HG03520 (cell line): ENCODE measurements around the gene CACNA2D3.

Experiments used
- ATAC-seq: cut with Tn5 transposase; IDR thresholded peaks from one replicate; pipeline ENCODE4 v1.9.1; 2021; ENCODE audit warnings: mild to moderate bottlenecking, moderate library complexity; ENCODE audit not compliant: unreplicated experiment

CACNA2D3 gene

GRCh38 chr3:54324103-54324502 lies 201.8 kb downstream of the CACNA2D3 start:
- no peak for ATAC-seq

DNA sequence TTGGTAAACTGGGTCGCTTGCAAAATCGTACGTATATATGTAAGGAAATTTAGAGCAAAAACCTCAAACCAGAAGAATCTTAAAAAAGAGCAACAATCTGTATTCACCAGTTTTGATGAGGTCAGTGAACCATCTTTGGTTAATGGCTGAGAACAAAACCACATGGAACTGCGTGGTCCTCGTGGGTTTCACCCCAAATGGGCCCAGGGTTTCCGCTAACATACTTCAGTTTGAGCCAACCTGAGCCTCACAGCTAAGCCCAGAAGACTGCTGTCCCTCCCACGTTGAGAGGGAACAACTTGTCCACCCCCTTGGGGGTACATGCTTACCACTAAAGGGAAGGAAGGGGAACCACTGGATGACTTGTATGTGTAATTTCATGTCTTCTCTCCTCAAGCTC lies 204.6 kb downstream of the CACNA2D3 start:
- ATAC-seq = no peak

- ATAC-seq = no peak
Measured at GRCh38 chr3:54331341-54331740, 209.0 kb downstream of the CACNA2D3 start.

DNA sequence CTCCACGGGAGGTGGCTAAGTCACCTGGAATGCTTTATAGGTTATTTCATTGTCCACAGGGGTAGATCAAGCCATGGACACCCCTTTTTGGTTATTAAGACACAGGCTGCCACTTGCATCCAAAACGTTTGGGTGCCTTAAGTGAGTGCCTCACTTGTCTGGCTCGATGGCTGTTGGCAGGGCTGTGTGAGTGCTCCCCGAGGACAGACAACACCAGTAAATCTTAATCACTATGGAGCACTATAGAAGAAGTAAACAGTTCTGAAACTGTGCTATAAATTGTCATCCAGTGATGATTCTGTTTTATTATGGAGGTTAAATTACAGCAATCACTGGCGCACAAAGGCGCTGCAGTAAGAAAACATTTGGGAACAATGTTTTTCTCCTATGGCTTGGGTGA lies 215.5 kb downstream of the CACNA2D3 start:
- ATAC-seq = no peak

GRCh38 chr3:54339608-54340007 lies 217.3 kb downstream of the CACNA2D3 start:
- ATAC-seq = no peak

DNA sequence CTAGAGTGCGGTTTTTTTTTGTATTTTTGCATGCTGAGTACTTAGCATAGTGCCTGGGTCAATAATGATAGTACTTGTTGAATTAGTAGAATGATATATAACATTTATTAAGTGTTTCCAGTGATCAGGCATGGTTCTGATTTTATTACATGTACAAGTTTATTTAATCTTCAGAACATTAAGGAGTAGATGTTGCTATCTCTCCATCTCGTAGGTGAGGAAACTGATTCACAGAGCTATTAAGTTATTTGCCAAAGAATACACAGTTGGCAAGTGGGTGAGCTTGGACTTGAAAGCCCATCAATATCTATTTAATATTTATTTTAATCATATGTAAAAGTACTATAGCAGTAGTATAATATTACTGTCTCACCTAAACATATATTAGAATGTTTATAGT lies 219.5 kb downstream of the CACNA2D3 start:
- no peak for ATAC-seq

DNA sequence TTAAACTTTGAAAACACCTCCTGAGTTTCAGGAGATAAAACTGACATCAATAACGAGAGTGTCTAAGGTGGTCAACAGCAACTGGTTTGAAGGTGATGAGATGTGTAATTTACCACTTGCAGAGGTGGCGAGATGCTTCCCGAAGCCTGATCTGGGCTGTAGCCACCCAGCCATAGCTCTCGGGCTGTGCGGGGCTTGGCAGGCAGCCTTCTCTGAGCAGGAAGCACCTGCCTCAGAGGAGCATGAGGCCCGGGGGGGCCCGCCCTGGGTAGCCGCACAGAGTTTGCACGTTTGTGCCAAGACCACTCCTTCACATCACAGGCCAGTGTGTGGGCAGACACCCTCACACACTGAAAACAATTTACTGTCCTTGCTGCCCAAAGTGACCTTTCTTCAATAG lies 220.3 kb downstream of the CACNA2D3 start:
- ATAC-seq = no peak

- ATAC-seq = no peak
Measured at GRCh38 chr3:54343495-54343894, 221.1 kb downstream of the CACNA2D3 start.

- no peak for ATAC-seq
Measured at GRCh38 chr3:54344601-54345231, 222.4 kb downstream of the CACNA2D3 start.

- no peak for ATAC-seq
Measured at GRCh38 chr3:54345847-54346375, 223.6 kb downstream of the CACNA2D3 start.

GRCh38 chr3:54347060-54347459 lies 224.7 kb downstream of the CACNA2D3 start:
- no peak for ATAC-seq

- ATAC-seq = no peak
Measured at GRCh38 chr3:54347933-54348332, 225.6 kb downstream of the CACNA2D3 start.

DNA sequence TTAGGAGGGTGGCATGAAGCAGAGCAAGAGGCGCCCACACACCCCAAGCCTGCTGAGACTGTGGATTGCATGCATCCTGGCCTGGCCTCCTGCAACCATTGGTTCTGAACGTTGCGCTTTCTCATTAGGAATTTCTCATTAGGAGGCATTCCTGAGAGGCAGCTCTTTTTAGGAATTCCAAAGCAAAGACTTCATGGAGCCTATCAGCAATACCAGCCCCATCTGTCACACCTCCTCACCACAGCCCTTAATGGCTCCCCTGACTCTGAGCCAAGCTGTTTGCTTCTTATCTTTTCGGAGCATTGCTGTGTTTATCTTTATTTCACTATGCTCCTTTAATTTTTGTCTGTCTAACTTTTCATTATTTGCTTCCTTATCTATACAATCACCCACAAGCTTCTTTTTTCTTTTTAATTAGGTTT lies 226.9 kb downstream of the CACNA2D3 start:
- ATAC-seq = no peak

DNA sequence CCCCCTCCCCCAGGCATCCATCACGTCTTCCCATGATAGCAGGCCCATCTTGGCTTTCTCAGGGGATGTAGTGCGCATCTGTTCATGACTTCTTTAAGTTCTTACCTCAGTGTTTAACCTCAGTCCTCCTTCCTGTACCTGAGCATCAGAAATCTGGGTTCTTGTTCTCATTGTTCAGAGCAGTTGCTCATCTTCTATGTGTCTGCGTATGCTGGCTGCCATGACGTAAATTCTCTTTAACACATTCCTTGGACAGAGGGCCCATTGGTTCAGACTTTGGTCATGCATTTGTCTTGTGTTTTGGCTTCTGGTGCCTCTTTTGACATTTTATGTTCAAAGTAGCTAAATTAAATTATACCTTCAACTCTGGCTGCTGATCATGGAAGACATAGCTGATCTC lies 227.3 kb downstream of the CACNA2D3 start:
- ATAC-seq = no peak

GRCh38 chr3:54353546-54353945 lies 231.2 kb downstream of the CACNA2D3 start:
- no peak for ATAC-seq

- no peak for ATAC-seq
Measured at GRCh38 chr3:54353946-54354345, 231.6 kb downstream of the CACNA2D3 start.

GRCh38 chr3:54355800-54356199 lies 233.4 kb downstream of the CACNA2D3 start:
- ATAC-seq = no peak

GRCh38 chr3:54356261-54357045 lies 234.1 kb downstream of the CACNA2D3 start:
- no peak for ATAC-seq

DNA sequence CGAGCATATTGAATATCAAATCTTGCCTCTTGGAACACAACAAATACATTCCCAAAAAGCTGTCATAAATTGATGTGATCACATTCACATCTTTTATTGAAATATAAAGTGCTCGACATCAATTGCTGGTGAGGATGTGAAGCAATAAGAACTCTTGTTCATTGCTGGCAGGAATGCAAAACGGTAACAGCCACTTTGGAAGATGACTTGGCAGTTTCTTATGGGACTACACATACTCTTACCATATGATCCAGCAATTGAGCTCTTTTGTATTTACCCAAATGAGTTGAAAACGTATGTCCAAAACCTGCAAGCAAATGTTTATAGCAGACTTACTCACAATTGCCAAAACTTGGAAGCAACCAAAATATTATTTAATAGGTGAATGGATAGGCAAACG lies 234.9 kb downstream of the CACNA2D3 start:
- ATAC-seq = no peak

DNA sequence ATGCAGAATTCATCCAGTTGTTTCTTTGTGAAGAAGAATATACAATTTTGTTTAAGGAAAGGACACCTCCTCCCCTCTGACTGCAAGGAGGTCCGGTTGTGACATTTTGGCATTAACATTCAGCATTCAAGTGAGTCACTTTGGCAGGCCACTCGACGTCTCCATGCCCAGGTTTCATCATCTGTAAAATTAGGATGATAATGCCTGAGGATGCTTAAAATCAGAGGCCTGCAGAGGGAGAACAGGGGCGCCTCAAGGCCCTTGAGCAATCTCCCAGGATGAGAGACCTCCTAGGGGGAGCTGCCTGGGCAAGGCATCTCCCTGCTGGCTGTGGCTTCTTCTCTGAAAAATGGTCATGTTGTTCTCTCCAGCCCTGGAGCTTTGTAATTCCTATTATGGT lies 236.0 kb downstream of the CACNA2D3 start:
- ATAC-seq = no peak

DNA sequence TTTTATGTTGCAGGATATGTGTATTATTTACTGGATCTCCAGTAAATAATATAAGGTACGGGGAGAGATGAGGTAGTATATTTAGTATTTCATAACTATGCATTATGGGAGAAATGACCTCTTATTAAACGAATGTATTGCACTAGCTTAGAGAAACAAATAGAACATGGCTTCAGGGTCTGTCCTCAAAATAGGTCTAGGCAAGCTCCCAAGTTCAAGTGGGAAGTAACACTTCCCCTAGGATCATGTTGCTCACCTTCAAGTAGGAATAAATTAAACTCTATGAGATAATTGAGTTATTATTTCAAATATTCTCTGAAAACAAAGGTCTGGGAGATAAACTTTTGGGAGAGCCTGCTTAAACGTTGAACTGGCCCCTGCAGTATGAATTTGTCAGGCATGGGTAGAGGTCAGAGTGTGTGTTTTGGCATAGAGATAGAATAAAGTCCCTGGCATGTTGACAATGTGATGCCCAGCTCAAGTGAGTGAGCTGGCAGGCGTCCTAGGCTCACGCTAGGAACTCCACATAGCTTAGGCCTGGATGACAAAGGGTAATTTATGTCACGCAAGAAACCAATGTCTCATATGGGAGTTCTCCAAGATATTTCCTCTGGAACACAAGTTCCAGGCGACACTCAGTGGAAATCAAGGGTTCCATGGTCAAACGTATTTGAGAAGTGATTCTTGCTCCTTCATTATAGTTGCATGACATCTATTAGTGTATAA lies 236.8 kb downstream of the CACNA2D3 start:
- no peak for ATAC-seq

GRCh38 chr3:54360320-54360719 lies 238.0 kb downstream of the CACNA2D3 start:
- no peak for ATAC-seq
